NCI-H345 (cell line): ENCODE data around the gene CYP2J2.
"Not testable (repeated sequence)": the region's sequence is repeated elsewhere in the genome, so short reads cannot be mapped to it uniquely, and the experiment has no call there.

Experiments used
- DNase-seq: peaks from one replicate; lab custom pipeline; 2025; lab: John Stamatoyannopoulos, UW

The CYP2J2 gene, protein sequence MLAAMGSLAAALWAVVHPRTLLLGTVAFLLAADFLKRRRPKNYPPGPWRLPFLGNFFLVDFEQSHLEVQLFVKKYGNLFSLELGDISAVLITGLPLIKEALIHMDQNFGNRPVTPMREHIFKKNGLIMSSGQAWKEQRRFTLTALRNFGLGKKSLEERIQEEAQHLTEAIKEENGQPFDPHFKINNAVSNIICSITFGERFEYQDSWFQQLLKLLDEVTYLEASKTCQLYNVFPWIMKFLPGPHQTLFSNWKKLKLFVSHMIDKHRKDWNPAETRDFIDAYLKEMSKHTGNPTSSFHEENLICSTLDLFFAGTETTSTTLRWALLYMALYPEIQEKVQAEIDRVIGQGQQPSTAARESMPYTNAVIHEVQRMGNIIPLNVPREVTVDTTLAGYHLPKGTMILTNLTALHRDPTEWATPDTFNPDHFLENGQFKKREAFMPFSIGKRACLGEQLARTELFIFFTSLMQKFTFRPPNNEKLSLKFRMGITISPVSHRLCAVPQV

DNA sequence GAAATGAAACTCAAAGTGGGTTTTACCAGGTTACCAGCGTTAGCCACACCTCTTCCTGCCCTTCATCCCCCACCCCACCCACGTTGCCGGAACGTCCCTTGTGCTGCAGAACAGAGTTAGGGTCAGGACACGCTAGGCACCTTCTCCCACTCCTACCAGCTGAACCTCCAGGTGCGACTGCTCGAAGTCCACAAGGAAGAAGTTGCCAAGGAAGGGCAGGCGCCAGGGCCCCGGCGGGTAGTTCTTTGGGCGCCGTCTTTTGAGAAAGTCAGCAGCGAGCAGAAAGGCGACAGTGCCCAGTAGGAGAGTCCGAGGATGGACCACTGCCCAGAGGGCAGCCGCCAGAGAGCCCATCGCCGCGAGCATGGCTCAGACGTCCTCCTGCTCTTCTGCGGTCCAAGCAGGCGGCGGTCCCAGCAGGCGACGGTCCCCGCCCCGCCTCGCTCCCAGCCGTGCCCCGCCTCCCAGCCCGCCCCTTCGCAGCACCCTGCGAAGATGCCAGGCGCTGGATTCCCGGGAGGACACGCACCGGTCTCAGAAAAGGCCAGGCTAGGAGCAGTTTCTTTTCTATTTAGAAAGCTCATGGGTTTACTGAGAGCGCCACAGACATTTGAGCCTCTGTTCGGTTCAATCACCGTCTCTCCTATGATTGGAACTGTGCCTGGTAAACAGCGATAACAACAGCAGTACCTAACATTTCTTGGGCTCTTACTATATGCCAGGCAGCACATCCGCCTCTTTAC is at the start of gene CYP2J2:
CYP2J2 (minus strand) TSS at position 393 of the 743 bp plus-strand sequence; CDS start at position 366, 27 bp downstream.
- DNase-seq, result peak; percentile 77

DNA sequence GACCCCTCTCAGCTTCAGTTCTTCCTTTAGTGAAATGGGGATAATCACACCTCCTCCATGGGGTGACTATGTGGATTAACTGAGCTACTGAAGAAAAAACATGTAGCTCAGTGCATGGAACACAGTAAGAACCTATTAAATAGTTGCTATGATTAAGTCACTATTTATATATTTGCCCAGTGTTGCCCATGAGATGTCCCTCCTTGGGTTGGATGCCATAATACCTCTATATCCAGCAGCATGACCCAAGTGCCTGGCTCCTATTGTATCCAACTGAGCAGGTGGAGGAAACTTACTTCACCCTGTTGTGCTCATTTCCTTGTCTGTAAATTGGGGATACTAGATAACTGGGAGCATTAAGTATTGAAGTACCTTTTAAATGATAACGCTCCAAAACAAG is 47.1 kb upstream of the CYP2J2 start:
- no peak for DNase-seq

DNA sequence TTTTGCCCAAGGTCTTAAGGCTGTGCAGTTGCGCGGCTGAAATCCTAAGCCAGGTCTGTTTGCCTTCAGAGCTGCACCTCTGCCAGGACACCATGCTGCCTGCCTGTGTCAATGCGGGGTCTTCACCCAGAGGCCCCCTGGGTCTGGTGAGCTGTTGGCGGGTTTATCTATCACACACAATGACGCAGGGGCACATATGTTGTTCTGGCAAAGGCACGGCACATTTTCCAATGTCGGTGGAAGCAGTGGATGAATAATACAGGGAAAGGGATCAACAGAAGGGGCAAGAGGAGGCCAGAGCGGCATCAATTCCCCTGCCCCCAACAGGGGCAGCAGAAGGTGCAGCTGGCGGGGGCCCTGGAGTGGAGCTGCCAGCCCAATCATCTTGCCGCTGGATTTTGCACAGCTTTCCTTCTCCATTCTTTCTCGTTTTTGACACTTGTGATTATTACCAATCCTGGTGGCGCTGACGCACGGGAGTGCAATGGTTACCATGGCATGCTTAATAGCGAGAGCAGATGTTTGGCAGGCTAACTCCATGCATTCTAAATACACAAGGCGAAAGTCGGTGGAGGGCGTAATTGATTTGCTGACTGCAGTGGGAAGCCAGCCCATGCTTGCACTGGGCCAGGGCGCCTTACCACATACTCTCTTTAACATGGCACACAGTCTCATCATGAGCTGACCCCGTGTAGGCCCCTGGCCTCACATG is 45.8 kb upstream of the CYP2J2 start:
- peak; percentile 15 for DNase-seq

DNA sequence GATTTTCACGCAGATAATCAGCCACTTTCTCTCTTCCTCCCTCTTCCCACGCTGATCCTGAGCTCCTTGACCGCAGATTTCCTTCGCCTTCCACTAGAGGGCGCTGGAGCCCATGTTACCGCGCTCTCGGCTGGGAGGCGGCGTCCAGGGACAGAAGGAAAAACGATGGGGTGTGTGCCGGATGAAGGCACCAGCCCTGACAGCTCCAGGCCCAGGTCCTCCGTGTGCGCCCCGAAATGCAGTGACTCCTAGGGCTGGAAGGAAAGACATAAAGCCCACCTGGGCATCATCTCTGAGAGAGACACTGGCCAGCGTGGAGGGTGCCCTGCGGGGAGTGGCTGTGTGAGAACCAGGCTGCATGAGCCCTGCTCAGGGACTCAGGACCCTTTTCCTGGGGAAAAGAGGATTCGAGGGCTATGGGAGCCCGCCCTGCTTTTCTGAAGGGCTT is 44.9 kb upstream of the CYP2J2 start:
- peak; percentile 79 for DNase-seq

DNA sequence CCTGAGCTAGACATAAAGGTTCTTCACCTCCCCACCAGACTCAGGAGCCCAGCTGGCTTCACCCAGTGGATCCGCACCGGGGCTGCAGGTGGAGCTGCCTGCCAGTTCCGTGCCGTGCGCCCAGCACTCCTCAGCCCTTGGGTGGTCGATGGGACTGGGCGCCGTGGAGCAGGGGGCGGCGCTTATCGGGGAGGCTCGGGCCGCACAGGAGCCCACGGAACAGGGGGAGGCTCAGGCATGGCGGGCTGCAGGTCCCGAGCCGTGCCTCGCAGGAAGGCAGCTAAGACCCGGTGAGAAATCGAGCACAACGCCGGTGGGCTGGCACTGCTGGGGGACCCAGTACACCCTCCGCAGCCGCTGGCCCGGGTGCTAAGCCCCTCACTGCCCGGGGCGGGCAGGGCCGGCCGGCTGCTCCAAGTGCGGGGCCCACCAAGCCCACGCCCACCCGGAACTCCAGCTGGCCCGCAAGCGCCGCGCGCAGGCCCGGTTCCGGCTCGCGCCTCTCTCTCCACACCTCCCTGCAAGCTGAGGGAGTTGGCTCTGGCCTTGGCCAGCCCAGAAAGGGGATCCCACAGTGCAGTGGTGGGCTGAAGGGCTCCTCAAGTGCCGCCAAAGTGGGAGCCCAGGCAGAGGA is 43.1 kb upstream of the CYP2J2 start:
- not testable (repeated sequence) for DNase-seq

DNA sequence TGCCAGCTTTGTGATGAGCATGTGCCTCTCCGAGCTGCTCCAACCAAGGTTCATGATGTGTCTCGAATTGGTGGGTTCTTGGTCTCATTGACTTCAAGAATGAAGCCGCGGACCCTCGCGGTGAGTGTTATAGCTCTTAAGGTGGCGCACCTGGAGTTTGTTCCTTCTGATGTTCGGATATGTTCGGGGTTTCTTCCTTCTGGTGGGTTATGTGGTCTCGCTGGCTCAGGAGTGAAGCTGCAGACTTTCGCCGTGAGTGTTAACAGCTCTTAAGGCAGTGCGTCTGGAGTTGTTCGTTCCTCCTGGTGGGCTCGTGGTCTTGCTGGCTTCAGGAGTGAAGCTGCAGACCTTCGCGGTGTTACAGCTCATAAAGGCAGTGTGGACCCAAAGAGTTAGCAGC is 42.2 kb upstream of the CYP2J2 start:
- not testable (repeated sequence) for DNase-seq

DNA sequence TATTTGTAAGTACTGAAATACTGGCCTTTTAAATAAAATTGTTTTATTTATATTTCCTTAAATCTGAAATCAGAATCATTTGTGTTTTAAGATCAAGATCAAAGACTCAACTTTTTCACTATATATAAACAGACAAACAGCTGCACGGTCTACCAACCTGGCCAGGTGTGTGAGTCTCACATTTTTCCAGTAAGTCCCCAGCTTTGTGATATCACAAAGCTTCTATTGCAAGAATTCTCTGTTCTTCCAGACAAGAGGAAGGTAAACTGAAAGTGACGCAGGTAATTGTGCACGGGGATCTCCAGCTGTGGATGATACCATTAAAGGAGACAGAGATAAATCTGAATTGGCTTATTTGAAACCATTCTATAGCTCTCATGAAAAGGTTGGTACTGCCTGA is 41.2 kb upstream of the CYP2J2 start:
- no peak for DNase-seq

DNA sequence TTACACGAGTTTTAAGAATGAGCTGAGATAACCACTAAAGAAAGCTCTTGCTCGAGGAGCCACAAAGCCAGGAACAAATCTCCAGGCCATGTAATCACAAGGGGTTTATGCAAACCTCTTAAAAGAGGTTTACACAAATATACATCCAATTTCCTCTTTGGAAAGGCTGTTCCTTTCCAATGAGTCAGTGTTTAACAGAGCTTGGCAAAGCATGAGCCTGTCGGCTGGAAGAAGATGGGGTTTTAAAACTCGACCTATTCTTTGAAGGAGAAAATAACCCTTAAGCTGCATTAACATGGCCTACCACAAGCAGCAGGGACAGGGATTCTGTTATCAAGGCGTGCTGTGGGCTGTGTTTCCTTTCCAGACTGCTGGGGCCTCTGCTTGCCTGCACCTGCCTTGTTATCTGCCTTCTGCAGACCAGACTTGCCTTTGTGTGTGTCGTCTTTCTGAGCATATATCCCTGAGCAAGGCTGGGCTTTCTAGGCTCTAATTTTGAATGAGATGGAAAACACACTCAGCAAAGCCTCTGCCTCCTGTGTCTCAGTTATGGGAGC is 40.6 kb upstream of the CYP2J2 start:
- peak; percentile 47 for DNase-seq

DNA sequence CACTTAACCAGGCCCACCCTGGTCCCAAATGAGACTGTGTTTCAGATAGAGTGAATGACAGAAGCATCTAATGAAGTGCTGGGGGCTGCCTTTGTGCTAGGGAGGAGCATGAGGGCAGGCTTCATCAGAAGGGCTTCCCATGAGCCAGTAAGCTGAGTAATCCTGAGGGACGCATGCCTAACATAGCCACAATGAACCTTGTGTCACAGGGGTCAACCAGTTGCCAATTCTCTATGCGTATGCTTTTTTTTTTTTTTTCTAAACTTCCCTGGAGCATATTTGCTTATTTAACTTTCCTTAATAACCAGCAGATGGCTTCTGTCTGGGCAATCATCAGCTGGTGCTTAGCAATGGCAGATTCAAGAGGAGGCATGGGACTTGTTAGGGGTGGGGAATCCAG is 25.5 kb upstream of the CYP2J2 start:
- DNase-seq, result no peak

DNA sequence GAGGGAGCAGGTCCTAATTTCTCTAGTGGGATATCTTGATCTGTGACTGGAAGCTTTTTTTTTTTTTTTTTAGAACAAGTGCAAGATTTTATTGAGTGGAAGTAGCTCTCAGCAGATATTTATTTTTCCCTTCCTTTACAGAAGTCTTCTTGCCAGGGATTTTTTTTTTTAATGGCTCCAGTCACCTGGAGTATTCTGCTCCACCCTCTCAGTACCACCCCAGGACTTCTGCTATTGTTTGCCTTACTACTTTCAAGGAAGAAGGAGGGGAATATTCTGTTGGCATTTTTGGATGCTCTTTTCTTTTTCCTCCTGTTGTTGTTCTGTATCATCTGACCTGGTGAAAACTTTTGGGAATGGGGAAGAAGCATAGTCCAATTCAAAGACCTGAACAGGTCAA is 23.1 kb upstream of the CYP2J2 start:
- DNase-seq, result no peak

DNA sequence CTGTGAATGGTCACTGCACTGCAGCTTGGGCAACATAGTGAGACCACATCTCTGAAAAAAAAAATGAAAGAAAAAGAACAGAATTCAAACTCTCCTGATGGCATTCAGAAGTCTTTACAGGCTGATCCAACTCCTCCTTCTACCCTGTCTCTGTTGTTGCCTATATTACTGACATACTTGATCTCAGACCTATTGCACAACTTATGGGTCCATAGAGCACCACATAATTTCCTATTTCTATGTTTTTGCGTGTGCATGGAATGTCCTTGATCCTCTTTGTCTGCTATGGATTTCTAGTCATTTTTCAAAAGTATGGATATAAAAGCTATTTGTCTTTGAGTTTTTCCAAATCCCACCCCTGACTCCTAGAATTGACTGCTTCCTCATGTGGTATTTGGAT is 22.4 kb upstream of the CYP2J2 start:
- DNase-seq, result no peak

DNA sequence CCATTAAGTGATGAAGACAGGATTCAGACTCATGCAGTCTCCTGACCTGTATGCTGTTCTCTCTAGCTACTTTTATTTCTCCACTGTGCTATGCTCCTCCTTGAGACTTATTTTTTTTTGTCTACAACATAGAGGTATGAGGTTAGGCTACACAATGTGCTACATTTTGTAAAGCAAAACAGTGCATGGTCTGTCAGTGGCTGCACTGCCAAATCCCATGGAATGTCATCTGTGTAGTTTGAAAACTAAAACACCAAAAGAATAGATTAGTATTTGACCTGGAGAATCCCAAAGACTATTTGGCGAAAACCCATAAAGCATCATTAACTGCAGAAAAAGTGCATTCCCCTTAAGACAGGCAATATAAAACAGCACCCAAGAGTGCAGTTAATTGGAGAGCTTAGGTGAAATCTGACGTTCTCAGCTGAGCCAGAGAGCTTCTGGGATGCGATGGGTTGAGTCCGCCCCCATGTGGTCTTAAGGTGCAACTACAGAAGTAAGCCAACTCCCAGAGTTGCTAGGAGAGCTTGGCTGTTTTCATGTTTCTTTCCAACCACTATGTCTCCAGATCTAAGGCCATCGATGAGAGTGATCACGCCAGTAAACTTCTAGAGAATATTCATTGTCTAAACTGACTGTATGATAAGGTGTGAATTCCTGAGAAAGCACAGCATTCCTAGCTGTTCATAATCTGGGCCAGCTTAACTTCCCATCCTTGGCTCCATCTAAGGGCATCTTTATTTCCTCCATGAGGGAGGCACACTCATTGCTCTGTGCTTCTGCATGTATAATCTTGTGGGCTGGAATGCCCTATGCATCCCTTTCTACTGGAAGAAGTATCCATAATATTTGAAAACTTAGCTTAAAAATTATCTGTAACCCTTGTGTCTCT is 20.7 kb upstream of the CYP2J2 start:
- peak; percentile 69 for DNase-seq

DNA sequence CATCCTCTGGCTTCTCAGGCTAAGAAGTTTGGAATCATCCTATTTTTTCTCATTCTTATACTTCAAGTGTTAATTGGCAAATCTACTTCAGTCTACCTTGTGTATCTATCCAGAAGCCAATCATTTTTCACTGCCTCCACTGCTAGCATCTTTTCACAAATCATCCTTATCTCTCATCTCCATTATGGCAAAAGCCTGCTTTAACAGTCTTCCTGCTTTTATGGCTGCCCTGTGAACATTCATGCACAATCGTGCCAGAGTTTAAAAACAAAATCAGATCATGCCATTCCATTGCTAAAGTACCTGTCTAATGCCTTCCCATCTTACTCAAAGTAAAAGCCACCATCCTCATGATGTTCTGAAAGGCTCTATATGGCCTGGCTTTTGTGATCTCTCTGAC is 19.2 kb upstream of the CYP2J2 start:
- no peak for DNase-seq

DNA sequence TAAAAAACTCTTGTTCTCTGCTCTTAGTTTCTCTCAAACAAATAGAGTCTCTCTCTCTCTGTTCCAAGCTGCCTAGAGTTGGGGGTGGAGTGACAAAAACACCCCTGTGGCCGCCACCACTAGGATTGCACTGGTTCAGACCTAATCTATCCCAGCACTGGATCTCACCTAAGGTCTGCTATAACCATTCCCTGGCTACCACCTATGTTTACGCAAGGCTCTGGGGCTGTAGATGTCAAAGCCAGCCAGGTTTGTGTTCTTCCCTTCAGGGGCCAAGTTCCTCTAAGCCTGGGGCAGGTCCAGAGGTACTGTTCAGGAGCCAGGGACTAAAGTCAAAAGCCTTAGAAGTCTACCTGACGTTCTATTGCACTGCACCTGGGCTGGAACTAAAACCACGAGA is 12.8 kb upstream of the CYP2J2 start:
- no peak for DNase-seq

DNA sequence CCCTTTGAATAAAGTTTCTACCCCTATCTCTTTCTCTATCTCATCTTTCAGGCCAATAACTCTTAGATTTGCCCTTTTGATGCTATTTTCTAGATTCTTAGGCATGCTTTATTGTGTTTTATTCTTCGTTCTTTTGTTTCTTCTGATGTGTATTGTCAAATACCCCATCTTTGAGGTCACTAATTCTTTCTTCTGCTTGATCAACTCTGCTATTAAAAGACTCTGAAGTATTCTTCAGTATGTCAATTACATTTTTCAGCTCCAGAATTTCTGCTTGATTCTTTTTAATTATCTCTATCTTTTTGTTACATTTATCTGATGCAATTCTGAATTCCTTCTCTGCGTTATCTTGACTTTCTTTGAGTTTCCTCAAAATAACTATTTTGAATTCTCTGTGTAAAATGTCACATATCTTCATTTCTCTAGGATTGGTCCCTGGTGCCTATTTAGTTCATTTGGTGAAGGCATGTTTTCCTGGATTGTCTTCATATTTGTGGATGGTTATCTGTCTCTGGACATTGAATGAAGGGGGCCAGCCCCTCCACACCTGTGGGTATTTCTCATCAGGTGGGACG is 11.2 kb upstream of the CYP2J2 start:
- DNase-seq, result no peak

DNA sequence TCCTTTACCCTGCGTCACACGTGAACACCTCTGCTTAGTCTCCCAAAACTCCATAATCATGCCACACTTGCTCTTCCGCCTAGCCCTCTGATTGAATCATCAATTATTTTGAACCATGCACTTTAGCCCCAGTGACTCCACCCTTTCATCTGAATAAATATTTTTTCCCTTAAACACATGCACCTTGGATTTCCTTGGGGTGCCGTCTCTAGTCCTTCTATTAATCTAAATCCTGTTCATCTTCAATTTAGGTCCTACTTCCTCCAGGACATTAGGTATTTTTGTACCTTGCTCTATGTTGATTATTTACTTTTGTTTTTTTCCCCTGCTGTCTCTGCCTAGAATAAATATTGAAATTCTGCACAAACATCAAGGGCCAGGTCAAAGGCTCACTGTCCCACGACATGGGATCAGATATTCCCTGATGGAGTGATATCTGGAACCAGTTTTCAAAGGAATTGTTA is 9.8 kb upstream of the CYP2J2 start:
- no peak for DNase-seq

DNA sequence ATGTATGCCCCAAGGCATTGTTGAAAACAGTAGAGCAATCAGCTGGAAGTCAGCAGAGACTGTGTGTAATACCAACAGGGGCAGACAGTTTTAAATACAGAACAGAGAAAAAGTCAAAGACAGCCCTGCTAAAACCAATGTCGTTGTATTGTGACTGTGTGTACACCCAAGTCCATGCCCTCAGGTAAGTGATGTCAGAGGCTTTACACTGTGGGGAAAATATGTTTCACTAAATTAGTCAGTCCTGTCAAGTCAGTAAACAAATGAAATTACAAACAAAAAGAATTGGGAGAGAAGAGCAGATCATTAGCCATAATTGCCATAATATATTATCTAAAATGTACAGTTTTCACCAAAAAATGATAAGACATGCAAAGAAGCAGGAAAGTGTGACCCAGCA is 2.4 kb upstream of the CYP2J2 start:
- DNase-seq, result no peak

DNA sequence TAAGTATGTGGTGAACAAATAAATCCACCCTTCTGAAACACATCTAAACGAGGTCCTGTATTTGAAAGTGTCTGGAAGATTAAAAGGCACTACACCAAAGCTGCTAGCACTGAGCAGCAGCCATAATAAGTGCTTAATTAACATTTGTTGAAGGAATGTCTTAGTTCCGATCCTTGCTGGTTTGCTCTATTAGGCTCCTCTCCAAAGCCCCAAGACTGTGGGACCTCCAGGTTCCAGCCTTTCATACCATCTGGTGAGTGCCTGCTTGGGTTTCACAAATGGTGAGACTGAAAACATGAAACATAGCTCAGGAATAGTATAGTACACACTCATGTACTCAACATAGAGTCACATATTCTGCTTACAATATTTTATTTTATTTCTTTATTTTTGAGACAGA is 640 bp upstream of the CYP2J2 start:
- no peak for DNase-seq

DNA sequence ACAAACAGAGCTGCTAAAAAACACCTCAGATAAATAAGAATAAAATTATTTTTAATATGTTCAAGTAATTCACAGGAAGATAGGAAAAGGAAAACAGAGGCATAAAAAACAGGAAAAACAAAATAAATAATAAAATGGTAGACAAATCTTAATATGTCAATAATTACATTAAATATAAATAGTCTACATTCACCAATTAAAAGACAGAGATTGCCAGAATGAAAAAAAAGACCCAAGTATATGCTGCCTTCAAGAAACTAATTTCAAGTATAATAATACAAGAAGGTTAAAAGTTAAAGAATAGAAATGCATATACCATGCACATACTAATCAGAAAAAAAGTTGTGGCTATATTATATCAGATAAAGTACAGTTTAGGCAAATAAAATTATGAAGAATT is 1.9 kb downstream of the CYP2J2 start:
- DNase-seq, result no peak

DNA sequence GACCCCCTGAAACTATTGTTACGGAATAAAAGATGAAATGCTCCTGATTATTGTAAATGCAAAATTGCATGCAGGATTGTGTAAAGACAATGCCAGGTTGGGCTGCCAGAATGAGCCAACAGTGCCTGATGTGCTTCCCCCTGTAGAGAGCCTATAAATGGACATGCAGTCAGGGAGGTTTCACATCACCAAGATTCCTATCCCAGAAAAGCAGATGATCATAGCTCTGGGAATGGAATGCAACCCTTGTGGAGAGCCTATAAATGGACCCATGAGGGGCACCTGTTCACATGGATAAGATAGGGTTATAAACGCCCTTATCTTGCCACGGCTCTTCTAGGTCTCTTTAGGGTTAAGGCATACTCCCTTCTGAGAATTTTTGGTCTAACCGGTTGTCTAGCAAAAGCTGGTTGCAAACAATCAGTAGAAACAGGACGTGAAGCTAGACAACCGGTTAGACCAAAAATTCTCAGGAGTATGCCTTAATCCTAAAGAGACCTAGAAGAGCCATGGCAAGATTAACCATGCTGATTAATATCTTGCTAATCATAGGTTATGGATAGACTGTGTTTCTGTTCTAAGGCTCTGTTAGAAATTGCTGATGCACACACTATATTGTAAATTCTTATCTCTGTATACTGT is 5.2 kb downstream of the CYP2J2 start:
- DNase-seq, result not testable (repeated sequence)
